ENCODE measurements around the gene TRPM6. TPM values are rescaled to one million over a fixed set of nuclear protein-coding genes. Genes with fewer than 3 reads are reported as not detected.

TRPM6 gene
- total and polyA plus RNA-seq, 8 donors = 0.14 to 0.59 (median 0.23) TPM

GRCh38 chr9:74742792-74743730 is 144.7 kb downstream of the TRPM6 start:
- H3K9me3 ChIP-seq = no peaks in the 10 kb centered on the region
- H3K27ac ChIP-seq = no peak overlapping the region
- H3K36me3 ChIP-seq = no peaks in the 10 kb centered on the region
- no peak for DNase-seq
- TF ChIP-seq CTCF (IDR thresholded peaks at IDR 0.05) = peak in 2 of 4 donors; percentile 22 to 26
- intact Hi-C loops (cut with DNase I) = no loop called here
- WGBS, 2 donors = 19 to 32% methylated on average over 8 of the region's 8 CpGs
- ATAC-seq = peak; percentile 46 to 64 (median 60)
- no peaks in the 10 kb centered on the region for H3K4me1 ChIP-seq
- peak; percentile 60 for FAIRE-seq
- no peak overlapping the region for H3K4me3 ChIP-seq
- no peaks in the 10 kb centered on the region for H3K27me3 ChIP-seq

GRCh38 chr9:74742191-74742790 is 145.4 kb downstream of the TRPM6 start:
- intact Hi-C loops (cut with DNase I) = no loop called here
- Histone ChIP-seq H3K4me3 (no peak overlapping the region), H3K9me3 (no peaks in the 10 kb centered on the region), H3K36me3 (no peaks in the 10 kb centered on the region), H3K4me1 (no peaks in the 10 kb centered on the region), H3K27me3 (no peaks in the 10 kb centered on the region), H3K27ac (no peak overlapping the region)
- TF ChIP-seq CTCF (IDR thresholded peaks at IDR 0.05) = no peak
- DNase-seq (no peak), FAIRE-seq (no peak), ATAC-seq (peak in 1 of 4 donors; percentile 42)
- WGBS, 2 donors = 48 to 49% methylated on average over 1 of the region's 1 CpG

GRCh38 chr9:74736646-74737045 is 151.1 kb downstream of the TRPM6 start:
- Histone ChIP-seq H3K4me3 (no peak overlapping the region), H3K9me3 (no peaks in the 10 kb centered on the region), H3K27me3 (no peaks in the 10 kb centered on the region), H3K36me3 (no peaks in the 10 kb centered on the region), H3K4me1 (no peaks in the 10 kb centered on the region), H3K27ac (no peak overlapping the region)
- DNase-seq = no peak
- no peak for FAIRE-seq
- intact Hi-C loops (cut with DNase I) = no loop called here
- 81 to 87% methylated on average over 4 of the region's 4 CpGs for WGBS, 2 donors
- ATAC-seq = no peak
- no peak for TF ChIP-seq CTCF (IDR thresholded peaks at IDR 0.05)

GRCh38 chr9:74735761-74736160 is 152.0 kb downstream of the TRPM6 start:
- no peak for DNase-seq
- intact Hi-C loops (cut with DNase I) = no loop called here

More at GRCh38 chr9:74735761-74736160, 152.0 kb downstream of the TRPM6 start:
- H3K27me3 ChIP-seq = no peaks in the 10 kb centered on the region
- no peak for FAIRE-seq
- no peak for TF ChIP-seq CTCF (IDR thresholded peaks at IDR 0.05)
- H3K4me3 ChIP-seq = no peak overlapping the region
- 81 to 84% methylated on average over 4 of the region's 4 CpGs for WGBS, 2 donors
- no peaks in the 10 kb centered on the region for H3K4me1 ChIP-seq
- H3K36me3 ChIP-seq = no peaks in the 10 kb centered on the region
- no peaks in the 10 kb centered on the region for H3K9me3 ChIP-seq
- no peak for ATAC-seq
- no peak overlapping the region for H3K27ac ChIP-seq
